Measurements from ENCODE around the gene PLPPR1. TPM values are rescaled to one million over a fixed set of nuclear protein-coding genes. Genes with fewer than 3 reads are reported as not detected.

The PLPPR1 gene
- total and polyA plus RNA-seq, 4 donors = 1.2 to 26.3 (median 2.4) TPM

GRCh38 chr9:101333490-101333889 lies 305.0 kb downstream of the PLPPR1 start:
- WGBS = 64% methylated on average over 4 of the region's 4 CpGs
- Histone ChIP-seq H3K9me3 (ENCODE audit: control insufficient read depth in 4 of 4, low read length in 3 of 4) (no peaks in the 10 kb centered on the region), H3K4me3 (ENCODE audit: low read depth in 1 of 3, low read length in 3 of 3) (no peak overlapping the region), H3K27ac (ENCODE audit: low read depth in 1 of 2, low read length in 2 of 2) (no peak overlapping the region), H3K4me1 (ENCODE audit: control insufficient read depth in 4 of 4, insufficient read depth in 4 of 4, low read length in 3 of 4) (peaks cover 4 to 24% (median 9%) of the 10 kb centered on the region in 4 donors), H3K27me3 (ENCODE audit: control insufficient read depth in 4 of 4, insufficient read depth in 4 of 4, low read length in 3 of 4) (no peaks in the 10 kb centered on the region), H3K36me3 (ENCODE audit: control insufficient read depth in 4 of 4, insufficient read depth in 3 of 4, low read depth in 1 of 4, low read length in 3 of 4) (no peaks in the 10 kb centered on the region), H3K9ac (ENCODE audit: low read depth in 1 of 2, low read length in 2 of 2) (no peak overlapping the region)
- no peak for TF ChIP-seq MAX (IDR thresholded peaks at IDR 0.05)
- TF ChIP-seq REST (IDR thresholded peaks at IDR 0.05) = no peak
- TF ChIP-seq TAF1 (conservative IDR thresholded peaks at IDR 0.05) = no peak
- TF ChIP-seq YY1 (IDR thresholded peaks at IDR 0.05) = no peak
- no peak for TF ChIP-seq RAD21 (IDR thresholded peaks at IDR 0.05)
- no peak for TF ChIP-seq JUND (IDR thresholded peaks at IDR 0.05)
- TF ChIP-seq GABPA (IDR thresholded peaks at IDR 0.05 in 1 of 2, conservative IDR thresholded peaks at IDR 0.05 in 1 of 2) = no peak
- TF ChIP-seq HNF4A (conservative IDR thresholded peaks at IDR 0.05) = no peak
- no peak for TF ChIP-seq ATF3 (IDR thresholded peaks at IDR 0.05)
- no peak for TF ChIP-seq NR2F2 (IDR thresholded peaks at IDR 0.05)
- no peak for TF ChIP-seq CTCF (IDR thresholded peaks at IDR 0.05; ENCODE audit: low read depth, low read length, missing input control)
- no peak for TF ChIP-seq EGR1 (IDR thresholded peaks at IDR 0.05; ENCODE audit: low read depth in 2 of 2)
- no peak for TF ChIP-seq SP1 (IDR thresholded peaks at IDR 0.05)
- no peak for DNase-seq (ENCODE audit: low spot score)

GRCh38 chr9:101333926-101334702 lies 305.6 kb downstream of the PLPPR1 start:
- WGBS = 90% methylated on average over 25 of the region's 25 CpGs
- Histone ChIP-seq H3K27ac (ENCODE audit: low read depth in 1 of 2, low read length in 2 of 2) (no peak overlapping the region), H3K4me3 (ENCODE audit: low read depth in 1 of 3, low read length in 3 of 3) (no peak overlapping the region), H3K4me1 (ENCODE audit: control insufficient read depth in 4 of 4, insufficient read depth in 4 of 4, low read length in 3 of 4) (peaks cover 4 to 20% (median 9%) of the 10 kb centered on the region in 4 donors), H3K9ac (ENCODE audit: low read depth in 1 of 2, low read length in 2 of 2) (no peak overlapping the region), H3K36me3 (ENCODE audit: control insufficient read depth in 4 of 4, insufficient read depth in 3 of 4, low read depth in 1 of 4, low read length in 3 of 4) (no peaks in the 10 kb centered on the region), H3K9me3 (ENCODE audit: control insufficient read depth in 4 of 4, low read length in 3 of 4) (no peaks in the 10 kb centered on the region), H3K27me3 (ENCODE audit: control insufficient read depth in 4 of 4, insufficient read depth in 4 of 4, low read length in 3 of 4) (no peaks in the 10 kb centered on the region)
- TF ChIP-seq NR2F2 (IDR thresholded peaks at IDR 0.05) = no peak
- no peak for TF ChIP-seq FOXA1 (IDR thresholded peaks at IDR 0.05)
- TF ChIP-seq EGR1 (IDR thresholded peaks at IDR 0.05; ENCODE audit: low read depth in 2 of 2) = no peak
- no peak for TF ChIP-seq GABPA (IDR thresholded peaks at IDR 0.05 in 1 of 2, conservative IDR thresholded peaks at IDR 0.05 in 1 of 2)
- TF ChIP-seq ZBTB33 (IDR thresholded peaks at IDR 0.05) = no peak
- no peak for TF ChIP-seq RXRA (IDR thresholded peaks at IDR 0.05)
- no peak for TF ChIP-seq CTCF (IDR thresholded peaks at IDR 0.05; ENCODE audit: low read depth, low read length, missing input control)
- no peak for TF ChIP-seq HNF4A (conservative IDR thresholded peaks at IDR 0.05)
- DNase-seq (ENCODE audit: low spot score) = no peak
